SU-DHL-6 (cell line): ENCODE results near the gene CNKSR3.

Experiments
- EZH2phosphoT487 ChIP-seq: fragments of 200-600 bp; sonication (generic), shearing (Covaris generic); conservative IDR thresholded peaks from 2 replicates; pipeline ENCODE4 v1.6.1; 2018; ENCODE audit warnings: mild to moderate bottlenecking, antibody characterized with exemption, low read length, moderate library complexity, mixed read lengths
- TF ChIP-seq, protein P1 (sequence below): fragments of 200-600 bp; sonication (generic); IDR thresholded peaks from one replicate; pipeline ENCODE4 v1.5.1; 2017; ENCODE audit warnings: antibody characterized with exemption, mild to moderate bottlenecking, low read length, moderate library complexity; ENCODE audit not compliant: insufficient read depth, poor library complexity, severe bottlenecking

DNA sequence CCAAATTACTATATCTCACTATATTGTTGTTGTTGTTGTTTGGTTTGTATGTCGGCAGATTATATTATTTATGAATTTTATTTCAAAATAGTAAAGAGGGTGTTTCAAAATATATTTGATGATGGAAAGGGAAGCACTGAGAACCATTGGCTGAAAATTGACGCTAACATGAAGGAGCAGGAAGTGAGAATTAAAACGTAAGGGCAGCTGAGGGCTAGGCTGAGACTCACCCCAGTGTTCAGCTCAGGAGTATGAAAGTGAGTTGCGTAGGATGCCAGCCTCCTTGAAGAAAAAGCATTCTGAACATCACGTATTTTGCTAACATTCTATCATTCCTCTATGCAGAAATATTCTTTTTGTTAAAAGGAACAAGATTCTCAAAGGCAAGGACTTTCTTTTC lies 143.1 kb downstream of the CNKSR3 start:
- TF ChIP-seq, protein P1, sequence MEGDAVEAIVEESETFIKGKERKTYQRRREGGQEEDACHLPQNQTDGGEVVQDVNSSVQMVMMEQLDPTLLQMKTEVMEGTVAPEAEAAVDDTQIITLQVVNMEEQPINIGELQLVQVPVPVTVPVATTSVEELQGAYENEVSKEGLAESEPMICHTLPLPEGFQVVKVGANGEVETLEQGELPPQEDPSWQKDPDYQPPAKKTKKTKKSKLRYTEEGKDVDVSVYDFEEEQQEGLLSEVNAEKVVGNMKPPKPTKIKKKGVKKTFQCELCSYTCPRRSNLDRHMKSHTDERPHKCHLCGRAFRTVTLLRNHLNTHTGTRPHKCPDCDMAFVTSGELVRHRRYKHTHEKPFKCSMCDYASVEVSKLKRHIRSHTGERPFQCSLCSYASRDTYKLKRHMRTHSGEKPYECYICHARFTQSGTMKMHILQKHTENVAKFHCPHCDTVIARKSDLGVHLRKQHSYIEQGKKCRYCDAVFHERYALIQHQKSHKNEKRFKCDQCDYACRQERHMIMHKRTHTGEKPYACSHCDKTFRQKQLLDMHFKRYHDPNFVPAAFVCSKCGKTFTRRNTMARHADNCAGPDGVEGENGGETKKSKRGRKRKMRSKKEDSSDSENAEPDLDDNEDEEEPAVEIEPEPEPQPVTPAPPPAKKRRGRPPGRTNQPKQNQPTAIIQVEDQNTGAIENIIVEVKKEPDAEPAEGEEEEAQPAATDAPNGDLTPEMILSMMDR = no peak
- no peak for TF ChIP-seq EZH2phosphoT487
